DMS114 treated with DMSO at 0.1 percent for 48 hours (cell line): ENCODE data around the gene EMC9.
"Not testable (repeated sequence)": the region's sequence is repeated elsewhere in the genome, so short reads cannot be mapped to it uniquely, and the experiment has no call there.

Experiments used
- DNase-seq: peaks from one replicate; lab custom pipeline; 2025; ENCODE audit not compliant: unreplicated experiment; lab: John Stamatoyannopoulos, UW

Gene EMC9

DNA sequence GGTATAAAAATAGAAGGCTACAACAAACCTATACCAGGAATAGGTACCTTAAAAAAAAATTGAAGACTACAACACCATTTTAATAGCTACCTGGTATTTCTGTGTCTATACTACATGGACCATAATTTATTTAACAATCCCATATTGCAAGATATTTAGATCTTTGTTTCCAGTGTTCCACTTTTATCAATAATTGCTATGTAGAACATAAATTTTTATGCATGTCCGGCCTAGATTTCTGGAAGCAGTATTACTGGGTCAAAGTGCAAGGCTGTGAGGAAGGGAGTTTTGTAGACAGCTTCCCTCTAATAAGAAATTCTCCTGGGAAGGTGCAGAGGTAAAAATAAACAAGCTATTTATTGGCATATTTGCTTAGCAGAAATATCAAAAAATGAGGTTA lies 30.9 kb downstream of the EMC9 start:
- DNase-seq, result no peak

DNA sequence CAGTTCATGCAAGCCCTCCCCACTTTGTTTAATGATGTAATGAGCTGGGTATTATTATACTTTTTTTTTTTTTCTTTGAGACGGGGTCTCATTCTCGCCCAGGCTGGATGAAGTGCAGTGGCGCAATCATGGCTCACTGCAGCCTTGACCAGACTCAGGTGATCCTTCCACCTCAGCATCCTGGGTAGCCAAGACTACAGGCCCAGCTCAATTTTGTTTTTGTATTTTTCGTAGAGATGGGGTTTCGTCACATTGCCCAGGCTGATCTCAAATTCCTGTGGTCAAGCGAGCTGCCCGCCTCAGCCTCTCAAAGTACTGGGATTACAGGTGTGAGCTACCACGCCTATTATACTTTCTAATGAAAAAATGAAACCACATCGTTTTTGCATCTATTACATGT lies 31.3 kb downstream of the EMC9 start:
- no peak for DNase-seq

- DNase-seq, result no peak
Observed at GRCh38 chr14:24108336-24108874, 33.0 kb downstream of the EMC9 start.

GRCh38 chr14:24106672-24107271 lies 34.6 kb downstream of the EMC9 start:
- no peak for DNase-seq

- not testable (repeated sequence) for DNase-seq
Observed at GRCh38 chr14:24105609-24106239, 35.7 kb downstream of the EMC9 start.

- no peak for DNase-seq
Observed at GRCh38 chr14:24103451-24103850, 37.9 kb downstream of the EMC9 start.

GRCh38 chr14:24102357-24103048 lies 38.9 kb downstream of the EMC9 start:
- DNase-seq, result no peak

GRCh38 chr14:24100982-24101494 lies 40.4 kb downstream of the EMC9 start:
- no peak for DNase-seq

- DNase-seq, result no peak
Observed at GRCh38 chr14:24100197-24100981, 41.0 kb downstream of the EMC9 start.

- DNase-seq, result no peak
Observed at GRCh38 chr14:24098927-24099813, 42.2 kb downstream of the EMC9 start.

DNA sequence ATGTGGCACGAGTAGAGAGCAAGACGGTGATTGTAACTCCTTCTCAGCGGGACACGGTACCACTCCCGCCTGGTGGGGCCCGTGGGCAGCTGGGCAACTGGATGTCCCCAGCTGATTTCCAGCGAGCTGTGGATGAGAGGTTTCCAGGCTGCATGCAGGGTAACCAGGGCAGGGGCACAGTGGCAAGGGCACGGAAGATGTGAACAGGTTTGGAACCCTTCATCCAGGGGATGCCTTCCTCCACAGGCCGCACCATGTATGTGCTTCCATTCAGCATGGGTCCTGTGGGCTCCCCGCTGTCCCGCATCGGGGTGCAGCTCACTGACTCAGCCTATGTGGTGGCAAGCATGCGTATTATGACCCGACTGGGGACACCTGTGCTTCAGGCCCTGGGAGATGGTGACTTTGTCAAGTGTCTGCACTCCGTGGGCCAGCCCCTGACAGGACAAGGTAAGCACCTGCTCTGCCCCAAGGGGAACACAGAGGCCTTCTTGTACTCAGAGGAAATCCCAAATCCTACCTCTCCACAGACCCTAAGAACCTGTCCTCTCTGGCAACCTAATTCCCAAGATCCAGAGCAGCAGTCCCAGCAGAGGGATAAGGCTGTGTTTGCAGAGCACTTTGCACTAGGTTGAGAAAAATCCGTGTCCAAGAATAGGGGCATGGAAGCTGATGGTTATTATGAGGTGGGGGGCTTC lies 43.0 kb downstream of the EMC9 start:
- DNase-seq, result no peak

- no peak for DNase-seq
Observed at GRCh38 chr14:24096545-24097181, 44.7 kb downstream of the EMC9 start.

GRCh38 chr14:24095271-24096068 lies 45.9 kb downstream of the EMC9 start:
- no peak for DNase-seq

GRCh38 chr14:24094841-24095270 lies 46.5 kb downstream of the EMC9 start:
- no peak for DNase-seq

- DNase-seq, result peak; percentile 38
Observed at GRCh38 chr14:24093901-24094840, 47.2 kb downstream of the EMC9 start, which contains the start of gene PCK2. Gene PCK2 (plus strand): TSS chr14:24094311. CDS start chr14:24094406, 95 bp downstream.

DNA sequence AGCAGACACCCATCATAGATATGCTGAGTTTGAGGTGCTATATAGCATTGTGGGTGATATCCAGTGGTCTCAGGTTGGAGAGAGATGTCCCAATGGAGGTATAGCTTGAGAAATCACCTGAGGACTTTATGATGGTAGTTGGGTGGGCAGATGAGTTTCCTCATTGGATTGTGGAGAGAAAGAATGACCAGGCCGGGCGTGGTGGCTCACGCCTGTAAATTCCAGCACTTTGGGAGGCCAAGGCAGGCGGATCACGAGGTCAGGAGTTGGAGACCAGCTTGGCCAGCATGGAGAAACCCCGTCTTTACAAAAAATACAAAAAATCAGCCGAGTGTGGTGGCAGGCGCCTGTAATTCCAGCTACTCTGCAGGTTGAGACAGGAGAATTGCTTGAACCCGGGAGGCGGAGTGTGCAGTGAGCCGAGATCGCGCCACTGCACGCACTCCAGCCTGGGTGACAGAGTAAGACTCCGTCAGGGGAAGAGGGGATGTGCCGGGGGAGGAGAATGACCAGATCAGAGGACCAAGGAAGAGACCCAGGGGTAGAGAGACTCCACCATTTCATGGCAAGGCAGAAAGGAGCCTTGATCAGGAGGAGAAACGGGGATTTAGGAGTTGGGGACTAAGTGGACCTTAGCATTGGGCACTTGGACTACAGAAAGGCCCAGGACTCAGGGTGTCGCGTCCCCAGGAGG lies 48.0 kb downstream of the EMC9 start:
- DNase-seq, result no peak
